ENCODE results near the gene ERV3-1.
"Not testable (repeated sequence)": the region's sequence is repeated elsewhere in the genome, so short reads cannot be mapped to it uniquely, and the experiment has no call there.

The ERV3-1 gene

GRCh38 chr7:65037740-65038688 is 31.5 kb upstream of the ERV3-1 start:
- no peaks in the 10 kb centered on the region for H3K27me3 ChIP-seq
- H3K36me3 ChIP-seq = no peaks in the 10 kb centered on the region
- peaks cover 34 to 36% of the 10 kb centered on the region in 2 experiments for H3K4me1 ChIP-seq (ENCODE audit: control insufficient read depth in 1 of 2, insufficient read depth in 1 of 2, low read depth in 1 of 2, low read length in 1 of 2)
- no peaks in the 10 kb centered on the region for H3K9me3 ChIP-seq
- H3K4me3 ChIP-seq (ENCODE audit: low read depth in 1 of 2, low read length in 1 of 2) = peak overlapping the region; percentile 63 to 82
- peak overlapping the region; percentile 90 for H3K27ac ChIP-seq
- no peak for TF ChIP-seq CTCF (IDR thresholded peaks at IDR 0.05)

- H3K9me3 ChIP-seq, H3K27me3 ChIP-seq, H3K36me3 ChIP-seq: not testable (repeated sequence)
- peaks cover 34 to 36% of the 10 kb centered on the region in 2 experiments for H3K4me1 ChIP-seq (ENCODE audit: control insufficient read depth in 1 of 2, insufficient read depth in 1 of 2, low read depth in 1 of 2, low read length in 1 of 2)
- H3K27ac ChIP-seq = peak overlapping the region; percentile 90
- H3K4me3 ChIP-seq (ENCODE audit: low read depth in 1 of 2, low read length in 1 of 2) = peak overlapping the region; percentile 23 to 42
Measured at GRCh38 chr7:65036526-65036925, 30.0 kb upstream of the ERV3-1 start.

- Histone ChIP-seq H3K4me3 (ENCODE audit: low read depth in 1 of 2, low read length in 1 of 2) (peak overlapping the region; percentile 23 to 42), H3K4me1 (ENCODE audit: control insufficient read depth in 1 of 2, insufficient read depth in 1 of 2, low read depth in 1 of 2, low read length in 1 of 2) (peaks cover 34 to 36% of the 10 kb centered on the region in 2 experiments), H3K27ac (peak overlapping the region; percentile 90)
- H3K27me3 ChIP-seq, H3K9me3 ChIP-seq, H3K36me3 ChIP-seq: not testable (repeated sequence)
Measured at GRCh38 chr7:65035469-65035868, 29.0 kb upstream of the ERV3-1 start.

- not testable (repeated sequence) for H3K36me3 ChIP-seq; H3K27me3 ChIP-seq; H3K27ac ChIP-seq; H3K4me3 ChIP-seq (ENCODE audit: low read depth in 1 of 2, low read length in 1 of 2); H3K9me3 ChIP-seq
- peaks cover 27 to 29% of the 10 kb centered on the region in 2 experiments for H3K4me1 ChIP-seq (ENCODE audit: control insufficient read depth in 1 of 2, insufficient read depth in 1 of 2, low read depth in 1 of 2, low read length in 1 of 2)
Measured at GRCh38 chr7:65034120-65034782, 27.8 kb upstream of the ERV3-1 start.

GRCh38 chr7:65033391-65033790 is 26.9 kb upstream of the ERV3-1 start:
- H3K27ac ChIP-seq; H3K4me3 ChIP-seq (ENCODE audit: low read depth in 1 of 2, low read length in 1 of 2): not testable (repeated sequence)

GRCh38 chr7:65025023-65025422 is 18.5 kb upstream of the ERV3-1 start:
- not testable (repeated sequence) for H3K4me1 ChIP-seq (ENCODE audit: control insufficient read depth in 1 of 2, insufficient read depth in 1 of 2, low read depth in 1 of 2, low read length in 1 of 2); H3K9me3 ChIP-seq; H3K27ac ChIP-seq; H3K27me3 ChIP-seq; H3K36me3 ChIP-seq; H3K4me3 ChIP-seq (ENCODE audit: low read depth in 1 of 2, low read length in 1 of 2)

More at GRCh38 chr7:65033391-65033790, 26.9 kb upstream of the ERV3-1 start:
- H3K36me3 ChIP-seq, H3K9me3 ChIP-seq, H3K27me3 ChIP-seq: not testable (repeated sequence)
- H3K4me1 ChIP-seq (ENCODE audit: control insufficient read depth in 1 of 2, insufficient read depth in 1 of 2, low read depth in 1 of 2, low read length in 1 of 2) = peaks cover 22 to 23% of the 10 kb centered on the region in 2 experiments

GRCh38 chr7:65020978-65021377 is 14.5 kb upstream of the ERV3-1 start:
- not testable (repeated sequence) for H3K4me1 ChIP-seq (ENCODE audit: control insufficient read depth in 1 of 2, insufficient read depth in 1 of 2, low read depth in 1 of 2, low read length in 1 of 2); H3K27ac ChIP-seq; H3K4me3 ChIP-seq (ENCODE audit: low read depth in 1 of 2, low read length in 1 of 2); H3K36me3 ChIP-seq; H3K9me3 ChIP-seq; H3K27me3 ChIP-seq

GRCh38 chr7:65009881-65010280 is 3.4 kb upstream of the ERV3-1 start:
- not testable (repeated sequence) for H3K9me3 ChIP-seq; H3K36me3 ChIP-seq; H3K27ac ChIP-seq; H3K27me3 ChIP-seq; H3K4me3 ChIP-seq (ENCODE audit: low read depth in 1 of 2, low read length in 1 of 2)
- H3K4me1 ChIP-seq (ENCODE audit: control insufficient read depth in 1 of 2, insufficient read depth in 1 of 2, low read depth in 1 of 2, low read length in 1 of 2) = peaks cover 19 to 20% of the 10 kb centered on the region in 2 experiments

GRCh38 chr7:65009394-65009793 is 2.9 kb upstream of the ERV3-1 start:
- H3K9me3 ChIP-seq; H3K27ac ChIP-seq; H3K36me3 ChIP-seq; H3K4me3 ChIP-seq (ENCODE audit: low read depth in 1 of 2, low read length in 1 of 2); H3K27me3 ChIP-seq: not testable (repeated sequence)
- H3K4me1 ChIP-seq (ENCODE audit: control insufficient read depth in 1 of 2, insufficient read depth in 1 of 2, low read depth in 1 of 2, low read length in 1 of 2) = peaks cover 24 to 25% of the 10 kb centered on the region in 2 experiments

- not testable (repeated sequence) for H3K36me3 ChIP-seq
- peak overlapping the region; percentile 80 to 88 for H3K4me3 ChIP-seq (ENCODE audit: low read depth in 1 of 2, low read length in 1 of 2)
- peak overlapping the region; percentile 96 for H3K27ac ChIP-seq
Measured at GRCh38 chr7:65007036-65007435, 549 bp upstream of the ERV3-1 start.

More at GRCh38 chr7:65007036-65007435, 549 bp upstream of the ERV3-1 start:
- peaks cover 30 to 43% of the 10 kb centered on the region in 2 experiments for H3K4me1 ChIP-seq (ENCODE audit: control insufficient read depth in 1 of 2, insufficient read depth in 1 of 2, low read depth in 1 of 2, low read length in 1 of 2)
- H3K27me3 ChIP-seq, H3K9me3 ChIP-seq: not testable (repeated sequence)
